ENCODE data around the gene CPSF3. TPM values are rescaled to one million over a fixed set of nuclear protein-coding genes. Genes with fewer than 3 reads are reported as not detected.
"Not testable (repeated sequence)": the region's sequence is repeated elsewhere in the genome, so short reads cannot be mapped to it uniquely, and the experiment has no call there.

CPSF3 gene
- total RNA-seq, 2 donors from 2014 or later, result 46.6 to 58.4 TPM

DNA sequence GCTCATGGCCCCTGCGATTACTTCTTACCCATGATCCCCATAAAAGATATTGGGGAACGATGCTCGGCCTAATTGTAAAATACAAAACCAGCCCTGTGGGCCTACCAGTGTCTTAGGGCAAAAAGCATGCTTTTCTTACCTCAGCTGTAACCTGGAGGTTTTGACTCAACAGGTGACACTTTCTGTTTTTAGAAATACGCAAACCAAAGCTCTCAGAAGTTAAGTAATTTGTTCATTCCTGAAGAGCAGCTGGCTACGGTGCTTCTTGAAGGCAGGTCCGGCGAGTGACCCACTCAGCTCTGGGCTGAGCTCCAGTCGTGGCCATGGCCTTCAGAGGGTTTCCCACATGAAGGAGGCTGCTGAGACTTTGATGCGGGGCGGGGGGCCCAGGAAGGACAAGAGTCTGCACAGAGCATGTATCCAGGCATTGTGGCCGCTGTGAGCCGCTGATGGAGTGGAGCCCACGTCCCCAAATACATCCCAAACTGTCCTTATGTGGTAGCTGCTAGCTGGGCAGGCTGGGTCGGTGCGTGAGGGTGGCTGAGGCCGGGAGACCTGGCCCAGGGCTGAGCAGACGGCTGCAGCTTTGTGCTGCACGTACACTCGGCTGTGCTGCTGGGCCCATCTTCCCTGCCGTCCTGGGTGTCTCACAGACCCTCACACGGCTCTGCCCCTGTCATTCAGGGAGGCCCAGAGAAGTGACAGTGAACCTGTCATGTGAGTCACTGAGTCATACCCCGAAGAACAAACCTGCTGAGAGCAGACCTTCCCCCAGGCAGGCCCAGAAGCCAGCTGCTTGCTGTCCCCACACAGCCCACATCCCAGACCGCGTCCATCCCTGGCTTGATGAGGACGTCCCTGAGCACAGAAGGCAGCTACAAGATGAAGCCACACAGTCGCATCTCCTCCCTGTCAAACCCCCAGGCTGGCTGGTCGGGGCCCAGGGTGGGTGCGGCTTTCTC, 34.2 kb upstream of the CPSF3 start:
- ATAC-seq, result peak; percentile 23 to 33

GRCh38 chr2:9390151-9390850, 33.2 kb upstream of the CPSF3 start:
- H3K4me1 Mint-ChIP-seq (ENCODE audit: low read depth in 2 of 2), result no peaks in the 10 kb centered on the region
- no peak overlapping the region for H3K4me3 Mint-ChIP-seq
- no peaks in the 10 kb centered on the region for H3K27me3 Mint-ChIP-seq
- DNase-seq (ENCODE audit: low spot score), result no peak
- no peak for ATAC-seq
- H3K27ac Mint-ChIP-seq, result no peak overlapping the region
- no peaks in the 10 kb centered on the region for H3K9me3 Mint-ChIP-seq
- no peaks in the 10 kb centered on the region for H3K36me3 Mint-ChIP-seq

More for the DNA sequence above, 34.2 kb upstream of the CPSF3 start:
- no peak for DNase-seq (ENCODE audit: low spot score)
- Mint-ChIP-seq H3K4me1 (ENCODE audit: low read depth in 2 of 2) (no peaks in the 10 kb centered on the region), H3K27ac (no peak overlapping the region), H3K36me3 (no peaks in the 10 kb centered on the region), H3K4me3 (no peak overlapping the region), H3K27me3 (no peaks in the 10 kb centered on the region), H3K9me3 (no peaks in the 10 kb centered on the region)

- Mint-ChIP-seq H3K36me3 (no peaks in the 10 kb centered on the region), H3K4me3 (no peak overlapping the region), H3K27me3 (no peaks in the 10 kb centered on the region), H3K9me3 (no peaks in the 10 kb centered on the region), H3K4me1 (ENCODE audit: low read depth in 2 of 2) (no peaks in the 10 kb centered on the region), H3K27ac (no peak overlapping the region)
- DNase-seq (ENCODE audit: low spot score) (no peak), ATAC-seq (no peak)
These were observed 32.5 kb upstream of the CPSF3 start for GRCh38 chr2:9390991-9391390.

- Mint-ChIP-seq H3K36me3 (no peaks in the 10 kb centered on the region), H3K27ac (no peak overlapping the region), H3K9me3 (no peaks in the 10 kb centered on the region), H3K4me1 (ENCODE audit: low read depth in 2 of 2) (no peaks in the 10 kb centered on the region), H3K4me3 (no peak overlapping the region), H3K27me3 (no peaks in the 10 kb centered on the region)
- no peak for ATAC-seq
- DNase-seq (ENCODE audit: low spot score), result no peak
These were observed 31.3 kb upstream of the CPSF3 start for GRCh38 chr2:9391961-9392720.

- ATAC-seq (no peak), DNase-seq (ENCODE audit: low spot score) (no peak)
- Mint-ChIP-seq H3K4me3 (no peak overlapping the region), H3K9me3 (no peaks in the 10 kb centered on the region), H3K4me1 (ENCODE audit: low read depth in 2 of 2) (no peaks in the 10 kb centered on the region), H3K27me3 (no peaks in the 10 kb centered on the region), H3K36me3 (no peaks in the 10 kb centered on the region), H3K27ac (no peak overlapping the region)
These were observed 30.3 kb upstream of the CPSF3 start for GRCh38 chr2:9392898-9393765.

DNA sequence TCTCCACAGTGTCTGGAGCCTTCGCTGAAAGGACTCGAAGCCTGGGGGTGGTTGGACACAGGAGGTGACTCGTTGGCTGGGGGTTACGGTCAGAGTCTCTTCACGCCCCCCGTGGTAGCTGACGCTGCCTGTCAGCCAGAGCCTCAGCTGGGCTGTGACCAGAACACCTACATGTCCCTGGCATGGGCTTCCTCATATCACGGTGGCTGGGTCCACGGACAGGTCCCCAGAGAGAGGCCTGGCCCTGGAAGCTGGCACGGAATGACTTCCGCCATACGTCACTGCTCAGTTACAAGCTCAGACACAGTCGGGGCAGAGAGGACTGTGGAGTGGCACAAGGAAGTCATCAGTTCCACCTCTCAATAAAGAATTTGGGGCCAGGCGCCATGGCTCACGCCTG, 28.6 kb upstream of the CPSF3 start:
- no peak overlapping the region for H3K4me3 Mint-ChIP-seq
- no peaks in the 10 kb centered on the region for H3K36me3 Mint-ChIP-seq
- no peaks in the 10 kb centered on the region for H3K4me1 Mint-ChIP-seq (ENCODE audit: low read depth in 2 of 2)
- DNase-seq (ENCODE audit: low spot score), result no peak
- no peak overlapping the region for H3K27ac Mint-ChIP-seq
- H3K9me3 Mint-ChIP-seq, result no peaks in the 10 kb centered on the region
- no peaks in the 10 kb centered on the region for H3K27me3 Mint-ChIP-seq
- ATAC-seq, result no peak

DNA sequence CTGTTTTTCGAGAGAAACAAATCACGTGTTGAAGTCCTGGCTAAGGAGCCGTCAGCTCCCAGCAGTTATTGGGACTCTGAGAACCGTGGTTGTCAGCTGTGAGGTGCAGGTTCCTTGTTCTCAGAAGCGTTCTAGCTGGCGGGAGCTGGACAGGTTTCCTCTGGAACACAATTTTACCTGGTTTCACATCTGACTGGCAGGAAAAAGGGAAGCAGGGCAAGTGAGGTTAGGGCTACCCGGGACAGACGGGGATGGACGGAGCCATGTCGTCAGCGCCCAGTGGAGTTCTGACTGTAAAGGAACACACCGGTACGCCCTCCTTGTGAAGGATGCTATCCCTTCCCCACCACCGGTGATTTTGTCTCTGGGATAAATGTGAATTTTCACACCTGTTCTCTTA, 26.3 kb upstream of the CPSF3 start:
- H3K9me3 Mint-ChIP-seq, result no peaks in the 10 kb centered on the region
- DNase-seq (ENCODE audit: low spot score), result no peak
- no peaks in the 10 kb centered on the region for H3K36me3 Mint-ChIP-seq
- no peak overlapping the region for H3K27ac Mint-ChIP-seq
- no peaks in the 10 kb centered on the region for H3K27me3 Mint-ChIP-seq
- H3K4me1 Mint-ChIP-seq (ENCODE audit: low read depth in 2 of 2), result no peaks in the 10 kb centered on the region
- no peak for ATAC-seq
- H3K4me3 Mint-ChIP-seq, result no peak overlapping the region

DNA sequence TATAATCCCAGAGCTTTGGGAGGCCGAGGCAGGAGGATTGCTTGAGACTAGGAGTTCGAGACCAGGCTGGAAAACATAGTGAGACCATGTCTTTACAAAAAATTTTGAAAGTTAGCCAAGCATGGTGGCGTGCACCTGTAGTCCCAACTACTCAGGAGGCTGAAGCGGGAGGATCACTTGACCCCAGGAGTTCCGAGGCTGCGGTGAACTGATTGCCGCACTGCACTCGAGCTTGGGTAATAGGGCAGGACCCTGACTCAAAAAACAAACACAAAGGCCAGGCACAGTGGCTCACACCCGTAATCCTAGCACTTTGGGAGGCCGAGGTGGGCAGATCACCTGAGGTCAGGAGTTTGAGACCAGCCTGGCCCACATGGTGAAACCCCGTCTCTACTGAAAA, 25.2 kb upstream of the CPSF3 start:
- not testable (repeated sequence) for ATAC-seq; H3K27me3 Mint-ChIP-seq; H3K4me1 Mint-ChIP-seq (ENCODE audit: low read depth in 2 of 2); DNase-seq (ENCODE audit: low spot score); H3K36me3 Mint-ChIP-seq; H3K9me3 Mint-ChIP-seq; H3K27ac Mint-ChIP-seq; H3K4me3 Mint-ChIP-seq

- H3K27me3 Mint-ChIP-seq, result no peaks in the 10 kb centered on the region
- no peak overlapping the region for H3K27ac Mint-ChIP-seq
- ATAC-seq (no peak), DNase-seq (ENCODE audit: low spot score) (no peak)
- H3K9me3 Mint-ChIP-seq, result no peaks in the 10 kb centered on the region
- no peak overlapping the region for H3K4me3 Mint-ChIP-seq
- no peaks in the 10 kb centered on the region for H3K36me3 Mint-ChIP-seq
- H3K4me1 Mint-ChIP-seq (ENCODE audit: low read depth in 2 of 2), result no peaks in the 10 kb centered on the region
These were observed 24.3 kb upstream of the CPSF3 start for GRCh38 chr2:9398881-9399780.

DNA sequence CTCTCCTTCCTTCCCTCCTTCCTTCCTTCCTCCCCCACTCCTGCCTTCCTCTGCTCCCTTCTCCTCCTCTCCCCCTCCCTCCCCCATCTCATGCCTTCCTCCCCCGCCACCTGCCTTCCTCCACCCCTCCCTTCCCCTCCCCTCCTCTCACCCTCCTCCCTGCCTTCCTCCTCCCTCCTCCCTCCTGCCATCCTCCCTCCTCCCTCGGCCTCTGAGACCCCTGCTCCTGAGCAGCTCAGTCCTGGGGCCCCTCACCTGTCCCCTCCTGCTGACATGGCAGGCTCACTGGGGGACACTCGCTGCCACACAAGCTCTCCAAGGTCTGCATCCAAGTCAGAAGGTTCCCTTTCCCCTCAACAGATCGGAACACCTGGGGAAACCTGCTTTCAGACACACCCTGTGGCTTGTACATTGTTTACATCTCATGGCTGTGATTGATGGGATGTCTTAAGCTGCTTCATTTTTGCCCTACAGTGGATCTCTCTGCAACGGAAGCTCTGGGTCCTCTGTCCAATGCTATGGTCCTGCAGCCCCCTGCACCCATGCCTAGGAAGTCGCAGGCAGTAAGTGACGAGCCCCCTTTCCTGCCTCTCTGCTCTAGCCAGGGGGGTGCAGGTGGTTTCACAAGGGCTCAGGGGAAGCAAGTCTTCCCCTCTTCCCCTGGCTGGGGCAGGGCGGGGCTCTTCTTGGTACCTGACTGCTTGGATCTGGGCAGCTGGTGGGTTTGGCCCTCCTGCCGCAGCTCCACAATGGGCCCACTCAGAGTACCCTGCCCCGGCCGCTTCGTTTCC, 23.0 kb upstream of the CPSF3 start:
- no peaks in the 10 kb centered on the region for H3K4me1 Mint-ChIP-seq (ENCODE audit: low read depth in 2 of 2)
- H3K27me3 Mint-ChIP-seq, result no peaks in the 10 kb centered on the region
- no peaks in the 10 kb centered on the region for H3K9me3 Mint-ChIP-seq
- no peak overlapping the region for H3K27ac Mint-ChIP-seq
- H3K4me3 Mint-ChIP-seq, result no peak overlapping the region
- H3K36me3 Mint-ChIP-seq, result no peaks in the 10 kb centered on the region
- no peak for ATAC-seq
- no peak for DNase-seq (ENCODE audit: low spot score)

DNA sequence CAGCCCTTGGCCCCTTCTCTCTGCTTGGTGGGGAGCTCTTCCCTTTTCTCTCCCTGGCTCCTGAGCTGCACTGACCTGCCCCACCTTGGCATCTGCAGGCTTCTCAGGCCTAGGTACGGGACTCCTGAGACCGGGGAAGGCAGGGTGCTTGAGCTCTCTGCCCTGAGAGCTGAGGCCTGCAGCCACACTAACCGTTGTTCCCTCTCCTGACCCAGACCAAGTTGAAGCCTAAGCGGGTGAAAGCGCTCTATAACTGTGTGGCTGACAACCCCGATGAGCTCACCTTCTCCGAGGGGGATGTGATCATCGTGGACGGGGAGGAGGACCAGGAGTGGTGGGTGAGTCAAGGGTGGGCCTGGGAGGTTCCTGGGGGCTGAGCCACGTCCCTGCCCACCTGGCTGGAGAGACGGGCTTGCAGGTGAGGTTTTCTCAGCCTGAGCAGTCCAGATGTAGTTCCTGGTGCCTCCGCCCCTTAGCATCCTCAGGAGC, 22.4 kb upstream of the CPSF3 start:
- no peak for DNase-seq (ENCODE audit: low spot score)
- Mint-ChIP-seq H3K36me3 (no peaks in the 10 kb centered on the region), H3K9me3 (no peaks in the 10 kb centered on the region), H3K27ac (no peak overlapping the region), H3K4me1 (ENCODE audit: low read depth in 2 of 2) (no peaks in the 10 kb centered on the region), H3K4me3 (no peak overlapping the region), H3K27me3 (no peaks in the 10 kb centered on the region)
- ATAC-seq, result peak in 1 of 2 donors; percentile 28

Measured in natural killer cell treated with Interleukin-12 subunit alpha and Interleukin-12 subunit beta and Interleukin-15 and Interleukin-18, amount 100 ng/mL, for 72 hours (primary cell).